GM18520 (cell line): Measurements from ENCODE around the gene SIRPA.

Experiments used
- ATAC-seq: cut with Tn5 transposase; IDR thresholded peaks from one replicate; pipeline ENCODE4 v1.9.1; 2021; ENCODE audit not compliant: unreplicated experiment

The SIRPA gene

GRCh38 chr20:1979106-1979778 lies 84.0 kb downstream of the SIRPA start:
- ATAC-seq: no peak

DNA sequence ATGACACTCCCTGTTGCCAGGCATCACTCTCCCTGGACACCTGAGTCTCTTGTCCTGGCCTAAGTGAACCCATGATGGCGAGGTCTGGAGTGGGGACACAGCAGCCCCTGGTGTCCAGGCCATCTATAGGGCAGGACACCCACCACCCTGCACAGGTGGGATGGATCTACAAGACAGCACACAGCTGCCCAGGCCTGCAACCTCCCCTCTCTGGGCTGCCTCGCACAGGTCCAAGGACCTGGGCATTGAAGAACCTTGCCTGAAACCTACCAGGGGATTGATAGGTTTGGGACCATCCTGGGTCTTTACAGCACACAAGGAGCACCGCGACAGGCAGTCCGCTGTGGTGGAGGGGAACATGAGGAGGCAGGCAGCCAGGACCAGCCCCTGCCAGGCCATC lies 87.5 kb downstream of the SIRPA start:
- no peak for ATAC-seq

GRCh38 chr20:1983301-1983700 lies 88.1 kb downstream of the SIRPA start:
- no peak for ATAC-seq

- no peak for ATAC-seq
These were observed 92.6 kb downstream of the SIRPA start for GRCh38 chr20:1987826-1988225.
